H1 (cell line): Measurements from ENCODE around the gene B3GLCT. TPM values are rescaled to one million over a fixed set of nuclear protein-coding genes. Genes with fewer than 3 reads are reported as not detected.

Experiments used
- CTCF ChIA-PET: fragments of 300-600 bp; sonication (Branson Sonifier 250); formaldehyde crosslinking; loops from one replicate; lab custom pipeline; 2021; ENCODE audit not compliant: partially characterized antibody; lab: Charles Lee
- POLR2A ChIA-PET: fragments of 300-600 bp; sonication (Branson Sonifier 250); formaldehyde crosslinking; loops from one replicate; lab custom pipeline; 2021; ENCODE audit warnings: inconsistent platforms; ENCODE audit not compliant: partially characterized antibody; lab: Charles Lee
- DNase-seq, 2 experiments: peaks; one replicate each; pipeline versions ENCODE4 v3.0.0 to v3.0.0-alpha.2; 2010 to 2022; ENCODE audit warnings: low spot score in 2 of 2, low read depth in 1 of 2, mixed read lengths in 1 of 2
- FAIRE-seq: peaks from 2 replicates; lab custom pipeline; 2011; peaks lifted over from hg19 to GRCh38; lab: Jason Lieb, UNC
- H2AFZ ChIP-seq: 2 replicates; pipeline ENCODE4 v1.8.1; 2012; ENCODE audit warnings: low read length, inconsistent platforms
- H2AK5ac ChIP-seq: 2 replicates; pipeline ENCODE4 v1.6.1; 2013; ENCODE audit warnings: low read depth, low read length
- H2BK120ac ChIP-seq: replicated peaks from 2 replicates; pipeline ENCODE3; 2013; ENCODE audit warnings: low read depth, low read length, inconsistent platforms
- H2BK12ac ChIP-seq: 2 replicates; pipeline ENCODE4 v1.6.1; 2013; ENCODE audit warnings: low read depth, low read length
- H2BK15ac ChIP-seq: 2 replicates; pipeline ENCODE4 v1.6.1; 2013; ENCODE audit warnings: low read length
- H2BK20ac ChIP-seq: 2 replicates; pipeline ENCODE4 v1.6.1; 2013; ENCODE audit warnings: low read length
- H2BK5ac ChIP-seq: 2 replicates; pipeline ENCODE4 v1.6.1; 2013; ENCODE audit warnings: low read depth, low read length
- H3K14ac ChIP-seq: 2 replicates; pipeline ENCODE4 v1.6.1; 2013; ENCODE audit warnings: inconsistent platforms; ENCODE audit not compliant: insufficient read length
- H3K18ac ChIP-seq: 2 replicates; pipeline ENCODE4 v1.6.1; 2013; ENCODE audit warnings: low read length; ENCODE audit errors: extremely low read depth
- H3K23ac ChIP-seq: 2 replicates; pipeline ENCODE4 v1.6.1; 2013; ENCODE audit warnings: inconsistent platforms; ENCODE audit not compliant: insufficient read length
- H3K23me2 ChIP-seq: 2 replicates; pipeline ENCODE4 v1.6.1; 2013; ENCODE audit warnings: low read depth, low read length
- H3K27ac ChIP-seq: 2 replicates; pipeline ENCODE4 v1.6.1; 2011; ENCODE audit warnings: low read depth, low read length, inconsistent platforms
- H3K27me3 ChIP-seq, 4 experiments: replicated peaks in 1 of 4; 1 replicate in 1 of 4; 2 replicates in 3 of 4; pipeline versions ENCODE4 v1.6.1 to v1.8.1; 2011 to 2013; ENCODE audit warnings: low read length in 3 of 4, mild to moderate bottlenecking in 3 of 4, inconsistent platforms in 2 of 4, mixed read lengths in 2 of 4, moderate library complexity in 1 of 4; ENCODE audit not compliant: control insufficient read depth in 3 of 4, insufficient read depth in 3 of 4; ENCODE audit errors: extremely low read depth in 1 of 4
- H3K36me3 ChIP-seq, 4 experiments: 2 replicates each; pipeline versions ENCODE4 v1.6.1 to v1.8.1; 2011 to 2013; ENCODE audit warnings: mild to moderate bottlenecking in 4 of 4, low read length in 3 of 4, moderate library complexity in 2 of 4, control low read depth in 1 of 4, inconsistent platforms in 1 of 4; ENCODE audit not compliant: insufficient read depth in 4 of 4, control insufficient read depth in 2 of 4
- H3K4ac ChIP-seq: replicated peaks from 2 replicates; pipeline ENCODE3; 2013; ENCODE audit warnings: low read length, low read depth, mixed read lengths, inconsistent platforms; ENCODE audit not compliant: insufficient read length
- H3K4me1 ChIP-seq, 4 experiments: replicated peaks in 1 of 4; 1 replicate in 1 of 4; 2 replicates in 3 of 4; pipeline versions ENCODE4 v1.6.1 to v1.8.1; 2011 to 2013; ENCODE audit warnings: low read length in 3 of 4, inconsistent platforms in 2 of 4, mixed read lengths in 1 of 4; ENCODE audit not compliant: insufficient read depth in 4 of 4, control insufficient read depth in 3 of 4
- H3K4me2 ChIP-seq, 2 experiments: 2 replicates each; pipeline versions ENCODE4 v1.6.1 to v1.8.1; 2011 to 2013; ENCODE audit warnings: low read depth in 2 of 2, low read length in 2 of 2, control low read depth in 1 of 2, inconsistent platforms in 1 of 2, mild to moderate bottlenecking in 1 of 2; ENCODE audit not compliant: insufficient read depth in 1 of 2
- H3K4me3 ChIP-seq, 4 experiments: fragments of 200-600, 300-600 bp in 1 of 4; sonication (generic), shearing (Covaris generic), sonication (Bioruptor Twin) in 1 of 4; 2 replicates each; pipeline versions ENCODE4 v1.5.1 to v1.8.1; 2011 to 2016; ENCODE audit warnings: low read length in 4 of 4, low read depth in 3 of 4, control low read depth in 2 of 4, inconsistent platforms in 2 of 4, mild to moderate bottlenecking in 2 of 4, mixed read lengths in 1 of 4, moderate library complexity in 1 of 4; ENCODE audit not compliant: insufficient read depth in 2 of 4; ENCODE audit errors: extremely low read depth in 1 of 4
- H3K56ac ChIP-seq: replicated peaks from 2 replicates; pipeline ENCODE3; 2013; ENCODE audit warnings: low read depth, mild to moderate bottlenecking, mixed read lengths, low read length, inconsistent platforms; ENCODE audit not compliant: insufficient read length
- H3K79me1 ChIP-seq: 2 replicates; pipeline ENCODE4 v1.6.1; 2013; ENCODE audit warnings: low read depth, low read length, control low read depth
- H3K79me2 ChIP-seq, 2 experiments: 2 replicates each; pipeline versions ENCODE4 v1.6.1 to v1.8.1; 2012 to 2013; ENCODE audit warnings: low read length in 2 of 2, mild to moderate bottlenecking in 2 of 2, inconsistent platforms in 1 of 2; ENCODE audit not compliant: insufficient read depth in 2 of 2, control insufficient read depth in 1 of 2
- H3K9ac ChIP-seq, 4 experiments: replicated peaks in 1 of 4; 1 replicate in 1 of 4; 2 replicates in 3 of 4; pipeline versions ENCODE4 v1.6.1 to v1.8.1; 2011 to 2013; ENCODE audit warnings: low read depth in 3 of 4, low read length in 3 of 4, control low read depth in 2 of 4, mild to moderate bottlenecking in 2 of 4, moderate library complexity in 2 of 4, inconsistent platforms in 1 of 4; ENCODE audit errors: extremely low read depth in 1 of 4
- H3K9me3 ChIP-seq, 2 experiments: 2 replicates each; pipeline versions ENCODE4 v1.6.1 to v1.8.1; 2012 to 2013; ENCODE audit warnings: mild to moderate bottlenecking in 2 of 2, moderate library complexity in 2 of 2, control low read depth in 1 of 2, inconsistent platforms in 1 of 2, low read depth in 1 of 2, low read length in 1 of 2, mixed read lengths in 1 of 2; ENCODE audit not compliant: insufficient read depth in 2 of 2
- H4K20me1 ChIP-seq, 2 experiments: replicated peaks in 1 of 2; 2 replicates each; pipeline versions ENCODE3 to v1.8.1; 2011 to 2013; ENCODE audit warnings: inconsistent platforms in 2 of 2, low read length in 2 of 2, mild to moderate bottlenecking in 1 of 2; ENCODE audit not compliant: insufficient read depth in 2 of 2, control insufficient read depth in 1 of 2
- H4K5ac ChIP-seq: 2 replicates; pipeline ENCODE4 v1.6.1; 2013; ENCODE audit warnings: low read length, low read depth, mixed read lengths, inconsistent platforms; ENCODE audit not compliant: insufficient read length
- H4K8ac ChIP-seq: 2 replicates; pipeline ENCODE4 v1.8.0; 2013; ENCODE audit warnings: mild to moderate bottlenecking, moderate library complexity, low read length, inconsistent platforms; ENCODE audit not compliant: insufficient read depth; ENCODE audit errors: extremely low read depth
- H4K91ac ChIP-seq: replicated peaks from 2 replicates; pipeline ENCODE3; 2013; ENCODE audit warnings: low read length, mixed read lengths, inconsistent platforms; ENCODE audit not compliant: insufficient read length
- KDM5A ChIP-seq: fragments of 200-600 bp; IDR thresholded peaks from 2 replicates; pipeline ENCODE4 v1.7.1; 2012; ENCODE audit warnings: mild to moderate bottlenecking, low read length, inconsistent platforms, mixed read lengths
- NRF1 ChIP-seq: IDR thresholded peaks from 2 replicates; pipeline ENCODE4 v1.6.1; 2011; ENCODE audit warnings: mild to moderate bottlenecking, low read depth, low read length, improper control_type of control experiment
- polyA plus RNA-seq, 7 experiments: library from polyadenylated mRNA; depleted of rRNA in 3 of 7; stranded (reverse) in 5 of 7; unstranded in 2 of 7; fragments of >200 nt in 5 of 7; fragments of 200-250 nt in 2 of 7; gene quantifications; 1 replicate in 5 of 7; 2 replicates in 1 of 7; 4 replicates in 1 of 7; pipeline versions ENCODE4 v1.2.1 to v1.2.3, GENCODE V29; 2011 to 2013; ENCODE audit warnings: missing spikeins in 2 of 7, mixed read lengths in 2 of 7
- total RNA-seq: library from RNA; stranded (reverse); fragmentation: NEBNext Ultra II Directional; extraction: Animal tissue kit (Norgen Biotek cat#: 25700); gene quantifications from 2 replicates; pipeline ENCODE4 v1.2.1, GENCODE V29; 2021
- TF ChIP-seq, protein P1 (sequence below): IDR thresholded peaks from 2 replicates; pipeline ENCODE4 v1.6.1; 2012; ENCODE audit warnings: low read length, inconsistent platforms

B3GLCT gene
- total and polyA plus RNA-seq, 2 of the 8 experiments (the other 6 are each of a cell fraction or from before 2014, with no cell fraction given), result 1.5 to 4.1 TPM

DNA sequence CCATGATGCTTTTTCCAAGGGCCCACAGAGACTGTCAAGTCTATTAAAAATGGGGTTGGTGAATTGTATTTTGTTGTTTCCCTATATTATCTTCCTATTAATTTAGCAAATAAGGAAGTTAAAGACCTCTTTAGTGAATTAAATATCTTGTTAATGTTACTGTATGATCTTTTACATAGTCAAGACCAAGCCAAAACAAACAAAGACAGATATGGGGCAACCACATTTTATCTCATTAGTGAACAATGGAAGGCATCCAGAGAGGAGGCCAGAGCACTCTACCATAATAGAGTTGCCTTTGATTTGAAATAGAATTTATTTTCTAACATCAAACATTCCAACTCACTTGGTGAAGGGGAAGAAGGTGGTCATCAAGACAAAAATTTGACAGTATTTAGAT, 169.4 kb downstream of the B3GLCT start:
- Histone ChIP-seq H3K79me1 (no peaks in the 10 kb centered on the region; the same call in 1 of the 2 replicates), H2BK5ac (no peak overlapping the region), H2BK12ac (no peak overlapping the region), H3K23me2 (no peaks in the 10 kb centered on the region), H4K5ac (no peak overlapping the region), H2AFZ (no peak overlapping the region), H3K27me3 (no peaks in the 10 kb centered on the region), H3K23ac (no peak overlapping the region), H3K4me3 (no peak overlapping the region), H3K4me2 (no peak overlapping the region), H3K9ac (no peak overlapping the region), H4K91ac (no peak overlapping the region), H3K36me3 (no peaks in the 10 kb centered on the region), H3K9me3 (peaks cover 12 to 23% of the 10 kb centered on the region in 2 experiments), H3K4ac (no peak overlapping the region), H4K20me1 (no peaks in the 10 kb centered on the region), H2AK5ac (no peak overlapping the region), H3K56ac (no peak overlapping the region), H2BK15ac (no peak overlapping the region), H2BK120ac (no peak overlapping the region), H3K14ac (no peak overlapping the region), H2BK20ac (no peak overlapping the region), H3K27ac (no peak overlapping the region), H3K4me1 (no peaks in the 10 kb centered on the region), H3K79me2 (no peaks in the 10 kb centered on the region), H4K8ac (no peak overlapping the region), H3K18ac (no peak overlapping the region)
- no peak for FAIRE-seq
- no peak for DNase-seq
- POLR2A ChIA-PET, result no interaction called here
- CTCF ChIA-PET, result interaction anchor here (0.9 to 1.5 kb wide), 2 partner anchors 12 to 43 kb away, joined by 3 to 4 read pairs; no protein-coding TSS in a partner anchor
- TF ChIP-seq KDM5A (no peak), NRF1 (no peak)
- TF ChIP-seq, protein P1, sequence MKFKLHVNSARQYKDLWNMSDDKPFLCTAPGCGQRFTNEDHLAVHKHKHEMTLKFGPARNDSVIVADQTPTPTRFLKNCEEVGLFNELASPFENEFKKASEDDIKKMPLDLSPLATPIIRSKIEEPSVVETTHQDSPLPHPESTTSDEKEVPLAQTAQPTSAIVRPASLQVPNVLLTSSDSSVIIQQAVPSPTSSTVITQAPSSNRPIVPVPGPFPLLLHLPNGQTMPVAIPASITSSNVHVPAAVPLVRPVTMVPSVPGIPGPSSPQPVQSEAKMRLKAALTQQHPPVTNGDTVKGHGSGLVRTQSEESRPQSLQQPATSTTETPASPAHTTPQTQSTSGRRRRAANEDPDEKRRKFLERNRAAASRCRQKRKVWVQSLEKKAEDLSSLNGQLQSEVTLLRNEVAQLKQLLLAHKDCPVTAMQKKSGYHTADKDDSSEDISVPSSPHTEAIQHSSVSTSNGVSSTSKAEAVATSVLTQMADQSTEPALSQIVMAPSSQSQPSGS, result no peak
